Putamen (tissue), 1 donor: ENCODE results near the gene EXD3.

Experiments
- DNase-seq: peaks from one replicate; pipeline ENCODE4 v3.0.0-alpha.2; 2016; ENCODE audit warnings: low spot score

Gene EXD3

GRCh38 chr9:137294681-137295237, 128.2 kb downstream of the EXD3 start:
- no peak for DNase-seq

- no peak for DNase-seq
Measured at GRCh38 chr9:137294091-137294680, 128.8 kb downstream of the EXD3 start.

DNA sequence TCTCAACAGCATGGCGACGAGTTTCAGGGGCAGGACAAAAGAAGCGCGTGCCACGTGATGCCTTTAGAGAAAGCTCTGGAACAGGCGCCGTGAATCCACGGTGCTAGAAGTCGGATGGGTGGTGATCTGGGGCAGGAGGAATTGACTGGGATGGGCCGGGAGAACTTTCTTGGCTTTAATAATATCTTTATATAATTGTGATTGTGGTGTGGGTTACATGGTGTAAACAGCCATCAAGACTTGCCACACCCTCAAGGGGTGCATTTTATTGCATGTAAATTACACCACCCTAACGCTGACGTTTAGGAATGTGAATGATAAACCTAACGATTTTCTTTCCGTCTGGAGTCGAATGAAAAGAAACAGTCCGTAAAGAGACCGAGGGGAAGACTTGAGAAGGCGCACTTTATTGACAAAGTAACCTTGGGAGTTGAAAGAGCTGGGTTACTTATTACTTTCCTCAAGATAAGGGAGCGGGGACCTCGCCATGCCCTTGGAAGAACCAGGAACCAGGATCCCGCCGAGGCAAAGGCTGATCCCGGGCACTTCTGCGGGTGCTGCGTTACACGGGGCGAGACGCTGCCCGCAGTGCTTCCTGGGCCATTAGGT, 129.4 kb downstream of the EXD3 start:
- DNase-seq = no peak

DNA sequence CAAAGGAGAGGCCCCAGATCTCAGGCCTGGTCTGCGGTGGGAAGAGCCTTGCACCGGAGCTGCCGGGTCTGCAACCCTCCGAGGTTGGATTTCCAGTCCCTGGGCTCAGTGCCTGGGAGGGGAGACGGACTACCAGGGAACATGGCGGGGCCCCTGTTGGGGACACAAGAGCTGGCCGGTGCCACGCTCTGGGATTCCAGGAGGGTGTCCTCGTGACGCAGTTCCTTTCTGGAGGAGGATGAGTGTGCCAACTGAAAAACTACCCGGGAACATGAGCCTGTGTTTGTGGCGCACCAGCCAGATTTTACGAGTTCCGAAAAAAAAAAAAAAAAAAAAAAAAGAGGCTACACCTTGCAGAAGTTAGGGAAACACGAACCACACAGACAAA, 129.9 kb downstream of the EXD3 start:
- DNase-seq = no peak

- DNase-seq = no peak
Measured at GRCh38 chr9:137286975-137287383, 136.0 kb downstream of the EXD3 start.

GRCh38 chr9:137281345-137282116, 141.4 kb downstream of the EXD3 start:
- DNase-seq = no peak

- DNase-seq = no peak
Measured at GRCh38 chr9:137280474-137281344, 142.3 kb downstream of the EXD3 start.

DNA sequence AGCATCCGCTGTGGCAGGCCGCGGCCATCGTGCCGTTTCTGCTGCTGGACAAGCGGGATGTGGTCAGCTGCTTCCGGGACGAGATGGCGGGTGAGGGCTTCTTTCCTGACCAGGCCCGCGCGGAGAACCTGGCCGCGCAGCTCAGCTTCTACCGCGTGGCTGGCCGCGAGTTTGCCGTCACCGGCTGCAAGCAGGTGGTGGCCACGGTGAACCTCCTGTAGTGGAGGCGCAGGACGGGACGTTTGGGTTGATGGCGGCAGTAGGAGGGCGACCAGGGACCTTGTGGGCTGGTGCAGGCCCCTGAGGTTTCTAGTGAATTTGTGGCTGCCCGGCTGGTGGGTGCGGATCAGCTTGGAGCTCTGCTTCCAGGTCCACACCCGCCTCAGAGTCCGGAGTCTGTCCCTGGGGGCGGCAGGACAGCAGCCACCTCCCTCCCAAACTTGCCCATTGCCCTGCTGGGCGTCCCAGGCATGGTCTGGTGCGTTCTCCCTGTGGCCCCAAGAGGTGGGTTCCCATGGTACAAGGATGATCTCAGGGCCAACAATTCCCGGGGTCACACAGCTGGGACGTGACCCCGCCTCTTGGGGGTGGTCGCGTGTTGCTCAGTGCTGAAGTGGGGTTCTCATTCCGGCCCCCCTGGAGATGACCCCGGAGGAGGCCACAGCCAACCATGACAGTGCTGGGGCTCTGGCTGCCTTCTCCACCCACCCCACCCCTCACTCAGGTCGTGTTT, 143.1 kb downstream of the EXD3 start:
- no peak for DNase-seq

DNA sequence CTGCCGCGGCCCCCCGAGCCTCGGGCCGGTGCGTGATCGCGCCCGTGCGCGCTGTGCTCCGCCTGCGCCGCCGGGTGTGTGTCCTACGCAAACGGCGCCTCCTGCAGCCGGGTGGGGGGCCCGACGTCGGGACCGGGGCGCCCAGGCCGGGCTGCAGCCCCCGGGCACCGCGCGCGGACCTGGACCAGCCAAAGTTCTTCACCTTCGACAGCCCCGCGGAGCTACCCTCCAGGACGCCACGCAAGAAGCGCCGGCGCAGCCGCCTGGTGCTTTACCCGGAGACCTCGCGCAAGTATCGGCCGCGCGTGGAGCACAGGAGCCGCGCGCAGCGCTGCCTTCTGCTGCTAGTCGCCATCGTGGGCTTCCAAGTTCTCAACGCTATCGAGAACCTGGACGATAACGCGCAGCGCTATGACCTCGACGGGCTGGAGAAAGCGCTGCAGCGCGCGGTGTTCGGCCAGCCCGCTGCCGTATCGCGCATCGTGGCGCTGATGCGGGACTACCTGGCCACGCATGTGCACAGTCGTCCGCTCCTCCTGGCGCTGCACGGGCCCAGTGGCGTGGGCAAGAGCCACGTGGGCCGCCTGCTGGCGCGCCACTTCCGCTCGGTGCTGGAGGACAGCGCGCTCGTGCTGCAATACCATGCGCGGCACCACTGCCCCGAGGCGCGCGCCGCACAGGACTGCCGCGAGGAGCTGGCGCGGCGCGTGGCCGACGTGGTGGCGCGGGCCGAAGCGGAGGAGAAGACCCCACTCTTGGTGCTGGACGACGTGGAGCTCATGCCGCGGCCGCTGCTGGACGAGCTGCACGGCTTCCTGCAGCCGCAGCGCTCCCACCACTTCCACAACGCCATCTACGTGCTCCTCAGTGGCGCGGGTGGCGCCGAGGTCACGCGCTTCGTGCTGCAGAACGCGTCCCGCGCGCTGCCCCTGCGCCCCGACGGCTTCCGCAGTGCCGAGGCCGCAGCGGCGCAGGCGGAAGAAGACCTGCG, 143.9 kb downstream of the EXD3 start:
- no peak for DNase-seq

DNA sequence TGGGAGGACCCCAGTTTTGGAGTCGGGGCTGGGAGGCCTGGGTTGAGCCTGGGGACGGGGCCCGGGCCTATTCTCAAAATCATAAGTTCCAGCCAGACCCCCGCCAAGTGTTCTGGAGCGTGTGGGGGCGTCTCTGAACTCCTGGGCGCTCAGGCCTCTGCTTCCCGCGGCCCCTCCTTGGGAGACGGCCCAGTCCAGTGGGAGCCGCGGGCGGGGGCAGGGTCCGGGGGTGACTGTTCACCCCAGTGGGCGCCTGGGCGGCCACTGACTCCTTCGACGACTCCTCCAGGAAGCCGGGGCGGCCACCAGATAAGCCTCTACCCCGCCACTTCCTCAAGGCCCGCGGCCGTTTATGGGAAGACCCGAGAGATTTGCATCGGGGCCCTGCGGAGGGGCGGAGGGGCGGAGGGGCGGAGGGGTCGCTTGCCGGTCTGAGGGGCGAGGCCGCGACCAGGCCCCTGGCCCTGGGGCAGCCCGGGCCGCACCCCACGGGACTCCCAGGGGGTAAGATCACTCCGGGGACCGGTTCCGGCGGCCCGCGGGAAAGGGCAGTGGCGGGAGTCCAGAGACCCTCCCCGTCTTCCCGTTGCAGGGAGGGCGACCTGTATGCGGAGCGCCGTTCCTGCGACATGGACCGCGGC, 144.8 kb downstream of the EXD3 start:
- no peak for DNase-seq

DNA sequence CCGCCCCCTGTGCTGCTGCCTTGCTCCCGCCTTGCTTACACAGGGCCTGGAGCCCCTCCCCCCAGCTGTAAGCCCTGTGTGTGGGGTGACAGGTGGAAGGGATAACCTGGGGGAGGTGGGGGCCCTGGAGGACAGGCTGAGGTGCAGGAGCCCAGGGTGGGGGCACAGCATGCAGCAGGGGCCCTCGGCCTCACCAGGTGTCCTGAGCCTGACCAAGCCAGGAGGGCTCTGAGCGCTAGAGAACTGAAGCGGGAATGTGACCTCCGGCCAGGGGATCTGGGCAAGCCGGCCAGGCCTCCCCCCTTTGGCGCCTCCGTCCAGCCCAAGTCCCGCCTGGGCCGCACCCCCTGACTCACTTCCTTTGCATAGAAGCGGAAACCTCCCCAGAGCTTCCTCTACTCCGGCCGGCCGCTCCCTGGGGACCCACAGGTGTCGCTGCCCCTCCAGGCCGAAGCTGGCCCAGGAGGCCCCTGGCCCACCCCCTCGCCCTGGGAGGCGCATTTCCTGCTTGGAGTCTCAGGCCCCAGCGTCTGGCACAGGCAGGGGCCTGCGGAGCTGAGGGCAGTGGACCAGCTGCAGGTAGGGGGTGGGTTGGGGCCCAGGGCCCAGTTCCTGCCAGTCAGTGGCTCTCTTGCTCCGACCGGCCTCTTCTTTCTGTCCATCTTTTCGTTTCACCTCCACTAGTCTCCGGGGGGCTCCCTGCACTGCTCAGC, 145.5 kb downstream of the EXD3 start, which contains the start of gene TOR4A:
Gene TOR4A (plus strand): TSS at position 398 of the 713 bp plus-strand sequence. CDS start 964 bp downstream, outside the sequence.
- no peak for DNase-seq

DNA sequence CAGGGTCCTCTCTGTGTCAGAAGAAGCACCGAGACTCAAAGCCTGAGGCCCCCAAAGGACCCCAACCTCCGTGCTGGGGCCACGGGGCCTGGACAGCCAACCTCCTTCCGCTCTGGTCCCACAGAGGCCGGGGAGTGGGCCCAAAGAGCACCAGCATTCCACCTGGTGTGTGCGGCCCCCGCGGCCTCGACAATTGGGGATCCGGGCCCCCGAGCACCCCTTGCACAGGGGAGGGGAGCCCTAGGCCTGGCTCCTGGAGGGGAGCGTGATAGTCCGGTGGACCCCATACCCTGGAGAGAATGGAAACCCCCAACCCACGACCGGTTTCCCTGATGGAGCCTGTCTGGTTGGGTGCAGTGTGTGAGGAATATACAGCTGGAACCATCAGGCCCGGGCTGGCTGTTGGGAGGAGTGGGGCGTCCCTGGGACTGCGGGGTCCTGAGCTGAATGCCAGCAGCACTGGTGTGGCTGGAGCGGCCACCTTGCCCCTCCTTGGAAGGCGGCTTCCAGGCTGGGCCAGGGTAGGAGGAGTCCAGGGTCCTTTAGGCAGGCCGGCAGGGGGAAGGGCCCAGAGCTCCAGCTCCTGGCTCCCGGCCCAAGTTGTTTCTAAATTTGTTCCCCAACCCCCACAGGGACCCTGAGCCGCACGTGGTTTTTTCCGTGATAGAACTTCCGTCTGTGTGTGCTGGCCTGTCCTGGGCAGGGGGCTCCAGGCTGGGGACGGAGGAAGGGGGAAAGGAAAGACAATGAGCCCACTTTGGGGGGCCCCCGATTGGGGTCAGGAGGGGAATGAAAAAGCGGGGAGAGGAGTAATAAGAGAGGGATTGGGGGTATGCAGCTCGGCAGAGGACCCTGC, 146.3 kb downstream of the EXD3 start:
- DNase-seq = no peak

GRCh38 chr9:137275588-137276472, 147.1 kb downstream of the EXD3 start:
- no peak for DNase-seq

DNA sequence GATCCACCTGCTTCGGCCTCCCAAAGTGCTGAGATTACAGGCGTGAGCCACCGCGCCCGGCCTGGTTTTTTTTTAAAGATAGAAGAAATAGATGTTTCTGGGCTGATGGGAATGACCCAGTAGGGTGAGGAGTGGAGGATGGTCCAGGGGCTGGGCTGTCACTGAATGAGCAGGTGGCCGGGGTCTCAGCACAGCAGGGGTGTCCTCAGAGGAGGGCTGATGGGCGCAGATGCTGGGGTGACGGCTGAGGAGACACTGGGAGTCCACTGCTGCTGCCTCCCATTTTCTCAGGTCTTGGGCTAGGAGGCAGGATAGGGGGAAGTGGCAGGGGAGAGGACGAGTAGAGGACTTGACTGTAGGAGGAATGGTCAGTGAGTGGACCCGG, 147.8 kb downstream of the EXD3 start:
- no peak for DNase-seq

DNA sequence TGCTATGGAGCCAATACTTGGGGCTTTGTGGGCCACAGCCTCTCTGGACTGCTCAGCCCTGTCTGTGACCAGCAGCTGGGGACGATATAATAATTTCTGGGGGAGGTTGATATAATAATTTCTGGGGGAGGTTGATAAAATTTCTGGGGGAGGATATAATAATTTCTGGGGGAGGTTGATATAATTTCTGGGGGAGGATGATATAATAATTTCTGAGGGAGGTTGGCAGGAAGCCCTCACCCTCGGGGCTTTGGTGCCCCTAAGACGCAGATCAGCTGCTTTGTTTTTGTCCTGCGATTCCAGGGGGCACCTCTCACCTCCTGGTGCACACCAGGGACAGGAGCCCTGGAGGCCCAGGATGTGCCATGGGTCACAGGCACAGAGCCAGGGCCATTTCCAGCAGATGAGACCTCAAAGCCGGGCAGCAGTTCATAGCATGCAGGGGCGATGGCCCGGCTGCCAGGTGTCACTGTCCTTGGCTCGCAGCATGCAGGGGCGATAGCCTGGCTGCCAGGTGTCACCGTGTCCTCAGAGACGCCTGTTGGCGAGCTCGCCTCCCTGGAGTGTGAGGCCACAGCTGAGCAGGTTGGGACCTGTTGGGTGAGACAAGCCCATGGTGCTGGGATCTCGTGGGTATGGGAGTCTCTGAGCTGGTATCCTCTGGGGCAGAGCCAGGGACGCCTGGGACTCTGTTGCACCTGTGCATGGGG, 149.2 kb downstream of the EXD3 start:
- DNase-seq = no peak

DNA sequence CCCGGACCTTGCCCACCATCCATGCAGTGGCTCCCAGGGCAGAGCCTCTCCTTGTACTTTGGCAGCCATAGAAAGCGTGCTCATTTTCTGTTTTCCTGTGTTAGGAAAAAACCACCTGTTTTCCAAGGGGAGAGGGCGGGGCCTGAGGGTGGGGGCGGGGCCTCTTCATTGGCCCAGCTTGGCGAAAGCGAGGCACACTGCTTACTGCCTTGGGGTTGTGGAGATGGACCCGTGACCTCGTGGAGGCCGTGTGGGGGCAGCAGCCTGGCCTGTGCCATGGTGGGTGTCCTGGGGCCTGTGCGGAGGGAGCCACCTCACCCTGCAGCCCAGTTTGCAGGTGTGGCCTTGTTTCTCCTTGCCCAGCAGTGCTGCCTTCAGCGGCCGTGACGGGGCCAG, 149.9 kb downstream of the EXD3 start:
- DNase-seq = no peak
